ENCODE measurements around the gene FBXW10.
"Not testable (repeated sequence)": the region's sequence is repeated elsewhere in the genome, so short reads cannot be mapped to it uniquely, and the experiment has no call there.

DNA sequence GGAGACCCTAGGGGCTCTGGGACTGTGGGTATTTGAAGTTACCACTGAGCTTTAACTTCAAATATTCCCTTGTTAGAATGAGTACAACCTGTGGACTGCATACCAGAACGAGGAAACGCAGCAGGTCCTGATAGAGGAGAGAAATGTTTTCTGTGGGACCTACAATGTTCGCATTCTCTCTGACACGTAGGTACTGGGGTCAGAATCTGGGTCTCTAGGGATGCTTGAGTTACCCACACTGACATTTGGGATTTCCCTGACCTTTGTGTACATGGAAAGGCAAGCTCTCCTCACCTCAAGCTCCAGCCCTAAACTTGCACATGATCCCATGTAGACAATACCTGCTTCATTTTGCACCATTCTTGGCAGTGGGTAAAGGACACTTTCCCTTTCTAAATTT is 12.1 kb downstream of the FBXW10 start:
- TF ChIP-seq POLR2AphosphoS5 (IDR thresholded peaks at IDR 0.05; ENCODE audit: borderline replicate concordance, low read depth, low read length); EZH2 (IDR thresholded peaks at IDR 0.05): not testable (repeated sequence)

Measured in SK-N-MC (cell line).